Cardiac ventricle fibroblast (primary cell): ENCODE measurements around the gene TH. TPM values are rescaled to one million over a fixed set of nuclear protein-coding genes. Genes with fewer than 3 reads are reported as not detected.

Source experiments
- total RNA-seq: library from RNA; depleted of rRNA; stranded (reverse); fragments of >200 nt; gene quantifications from 2 replicates; pipeline ENCODE4 v1.2.3, GENCODE V29; 2015

TH gene
- total RNA-seq = not detected in 2 replicates

GRCh38 chr11:2171591-2172003, at the start of gene TH:
TSS of gene TH (minus strand) at chr11:2171815. CDS start at chr11:2171786, 29 bp downstream.

GRCh38 chr11:2160736-2161259, 10.8 kb downstream of the TH start, which contains the start of gene INS:
TSS of gene INS (minus strand) at chr11:2161209. CDS start at chr11:2160971, 238 bp downstream.

GRCh38 chr11:2139123-2139521, 32.5 kb downstream of the TH start, which contains the start of gene IGF2:
TSS of gene IGF2 (minus strand) at chr11:2139389. CDS start at chr11:2135523, 3,866 bp downstream.

Other genes with a start within 250 kb of the TH start
- gene MRPL23, start 224.5 kb downstream of the TH start, total RNA-seq = 1.9 and 2.2 TPM in 2 replicates
- gene H19, start 174.0 kb downstream of the TH start, total RNA-seq = 1,186 and 1,727 TPM in 2 replicates
- gene IGF2, start 32.4 kb downstream of the TH start, total RNA-seq = 10.5 and 17.5 TPM in 2 replicates
- gene INS, start 10.6 kb downstream of the TH start, total RNA-seq = not detected in 2 replicates
- not detected in 2 replicates for gene ASCL2, start 98.8 kb upstream of the TH start, total RNA-seq
- gene C11orf21, start 130.1 kb upstream of the TH start, total RNA-seq = not detected in 2 replicates
- gene TSPAN32, start 130.2 kb upstream of the TH start, total RNA-seq = not detected in 2 replicates
- gene CD81, start 205.5 kb upstream of the TH start, total RNA-seq = 644 and 702 TPM in 2 replicates
- gene TSSC4, start 228.9 kb upstream of the TH start, total RNA-seq = 28.1 and 36.1 TPM in 2 replicates